ENCODE data around the gene PRRT1B. TPM values are rescaled to one million over a fixed set of nuclear protein-coding genes. Genes with fewer than 3 reads are reported as not detected.

PRRT1B gene
- total RNA-seq, 6 donors from 2014 or later = 1.8 to 10.5 (median 8.0) TPM

DNA sequence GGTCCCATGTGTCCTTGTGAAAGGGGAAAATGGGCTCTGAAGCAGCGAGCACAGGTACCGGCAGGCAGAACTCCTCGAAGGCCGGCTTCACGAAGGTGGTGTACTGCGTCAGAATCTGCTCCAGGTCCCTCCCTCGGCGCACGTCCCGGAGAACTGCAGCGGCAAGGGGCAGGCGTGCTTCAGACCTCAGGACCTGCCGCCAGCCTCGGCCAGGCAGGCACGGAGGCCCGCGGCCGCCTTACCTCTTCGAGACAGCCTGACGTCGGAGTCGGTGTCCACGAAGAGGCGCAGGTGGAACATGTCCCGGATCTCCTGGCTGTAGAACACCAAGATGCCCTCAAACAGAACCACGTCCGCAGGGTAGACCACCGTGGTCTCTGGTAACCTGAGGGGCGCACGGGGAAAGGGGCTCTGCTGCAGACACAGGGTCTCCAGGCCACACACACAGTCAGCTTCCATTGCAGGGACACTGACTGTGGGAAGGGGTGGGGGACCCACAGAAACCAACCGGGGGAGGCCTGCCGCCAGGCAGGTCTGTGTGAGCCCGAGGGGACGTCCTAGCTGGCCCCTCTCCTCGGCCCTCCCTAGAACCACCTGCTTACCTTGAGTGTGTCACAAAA is 16.3 kb upstream of the PRRT1B start:
- H3K36me3 ChIP-seq = peaks cover 21 to 58% (median 52%) of the 10 kb centered on the region in 4 donors
- H3K9me3 ChIP-seq = no peaks in the 10 kb centered on the region
- DNase-seq = peak in 1 of 2 donors; percentile 81
- TF ChIP-seq, protein P1, sequence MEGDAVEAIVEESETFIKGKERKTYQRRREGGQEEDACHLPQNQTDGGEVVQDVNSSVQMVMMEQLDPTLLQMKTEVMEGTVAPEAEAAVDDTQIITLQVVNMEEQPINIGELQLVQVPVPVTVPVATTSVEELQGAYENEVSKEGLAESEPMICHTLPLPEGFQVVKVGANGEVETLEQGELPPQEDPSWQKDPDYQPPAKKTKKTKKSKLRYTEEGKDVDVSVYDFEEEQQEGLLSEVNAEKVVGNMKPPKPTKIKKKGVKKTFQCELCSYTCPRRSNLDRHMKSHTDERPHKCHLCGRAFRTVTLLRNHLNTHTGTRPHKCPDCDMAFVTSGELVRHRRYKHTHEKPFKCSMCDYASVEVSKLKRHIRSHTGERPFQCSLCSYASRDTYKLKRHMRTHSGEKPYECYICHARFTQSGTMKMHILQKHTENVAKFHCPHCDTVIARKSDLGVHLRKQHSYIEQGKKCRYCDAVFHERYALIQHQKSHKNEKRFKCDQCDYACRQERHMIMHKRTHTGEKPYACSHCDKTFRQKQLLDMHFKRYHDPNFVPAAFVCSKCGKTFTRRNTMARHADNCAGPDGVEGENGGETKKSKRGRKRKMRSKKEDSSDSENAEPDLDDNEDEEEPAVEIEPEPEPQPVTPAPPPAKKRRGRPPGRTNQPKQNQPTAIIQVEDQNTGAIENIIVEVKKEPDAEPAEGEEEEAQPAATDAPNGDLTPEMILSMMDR (IDR thresholded peaks at IDR 0.05) = no peak
- TF ChIP-seq EP300 (IDR thresholded peaks at IDR 0.05) = no peak
- no peak for TF ChIP-seq POLR2A (IDR thresholded peaks at IDR 0.05)
- TF ChIP-seq POLR2AphosphoS5 (IDR thresholded peaks at IDR 0.05) = no peak
- H3K27me3 ChIP-seq = no peaks in the 10 kb centered on the region
- no peak overlapping the region for H3K27ac ChIP-seq
- H3K4me1 ChIP-seq = peaks cover 12 to 20% (median 15%) of the 10 kb centered on the region in 4 donors
- 95 to 97% methylated on average over 21 to 35 of the region's 35 CpGs for WGBS, 2 donors
- ATAC-seq (ENCODE audit: low FRiP score in 2 of 2) = no peak
- no peak overlapping the region for H3K4me3 ChIP-seq

DNA sequence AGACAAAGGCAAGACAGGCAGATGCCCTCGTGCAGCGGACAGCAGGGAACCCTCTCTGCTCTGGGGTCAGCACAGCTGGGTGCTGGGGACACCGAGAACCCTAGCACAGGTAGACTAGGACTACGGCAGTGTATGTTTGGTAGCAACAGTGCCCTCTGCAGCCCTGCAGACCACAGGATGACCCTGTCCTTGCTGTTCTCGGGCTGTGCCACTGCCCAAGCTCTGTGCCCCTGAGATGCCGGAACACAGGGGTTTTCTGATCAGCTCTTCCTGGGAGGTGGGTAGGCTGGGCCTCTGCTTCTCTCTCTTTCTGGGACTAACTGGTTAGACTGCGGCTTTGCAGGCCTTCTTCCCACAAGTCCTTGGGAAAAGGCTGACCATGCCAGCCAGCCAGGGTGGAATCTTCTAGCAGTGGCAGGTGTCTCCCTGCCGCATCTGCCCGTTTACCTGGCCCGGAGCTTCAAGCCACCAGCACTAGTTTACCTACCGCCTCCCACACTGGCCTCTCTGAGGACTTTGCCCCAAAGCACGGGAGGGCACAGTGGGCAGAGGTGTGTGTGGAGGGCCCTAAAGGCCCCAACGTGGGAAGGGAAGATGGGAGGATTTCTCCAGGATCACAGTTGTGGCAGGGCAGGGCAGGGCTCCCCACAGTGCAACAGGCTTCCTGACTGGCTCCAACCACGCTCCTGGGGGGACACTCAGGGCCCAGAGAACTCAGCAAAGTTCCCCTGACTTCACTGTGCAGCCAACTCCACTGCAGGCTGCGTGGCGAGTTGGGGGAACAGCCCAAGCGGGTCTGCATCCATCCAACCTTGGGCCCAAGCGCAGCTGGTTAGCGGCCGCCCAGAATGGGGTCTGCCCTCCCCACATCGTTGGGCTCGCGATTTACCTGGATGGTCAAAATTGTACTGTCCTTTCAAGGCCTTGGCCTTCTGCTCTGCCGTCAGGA is 15.5 kb upstream of the PRRT1B start:
- Histone ChIP-seq H3K27me3 (no peaks in the 10 kb centered on the region), H3K4me3 (peak overlapping the region; percentile 71 to 100 (median 94)), H3K4me1 (peaks cover 12 to 20% (median 15%) of the 10 kb centered on the region in 4 donors), H3K36me3 (peaks cover 18 to 49% (median 44%) of the 10 kb centered on the region in 4 donors), H3K9me3 (no peaks in the 10 kb centered on the region), H3K27ac (peak overlapping the region in 3 of 4 donors; percentile 83 to 87 (median 87))
- TF ChIP-seq EP300 (IDR thresholded peaks at IDR 0.05) = no peak
- TF ChIP-seq, protein P1 (IDR thresholded peaks at IDR 0.05) = no peak
- no peak for TF ChIP-seq POLR2AphosphoS5 (IDR thresholded peaks at IDR 0.05)
- no peak for TF ChIP-seq POLR2A (IDR thresholded peaks at IDR 0.05)
- ATAC-seq (ENCODE audit: low FRiP score in 2 of 2) (no peak), DNase-seq (no peak)
- 55 to 68% methylated on average over 14 to 20 of the region's 24 CpGs for WGBS, 2 donors

DNA sequence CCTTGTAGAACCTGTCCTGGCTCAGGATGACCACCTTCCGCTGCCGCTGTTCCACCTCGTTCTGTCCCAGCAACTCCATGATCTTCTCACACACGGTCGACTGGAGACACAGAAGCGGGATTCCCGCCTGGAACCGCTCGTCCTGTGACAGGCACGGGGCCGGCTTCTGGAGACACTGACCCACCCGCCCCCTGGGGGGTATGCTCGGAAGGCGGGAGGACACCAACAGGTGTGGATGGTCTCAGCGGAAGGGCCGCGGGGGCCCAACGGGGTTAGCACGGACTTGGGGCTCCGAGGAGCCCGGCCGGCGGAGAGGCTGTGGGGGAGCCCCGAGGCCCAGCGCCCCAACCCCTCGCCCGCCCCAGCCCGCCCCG is 14.8 kb upstream of the PRRT1B start:
- peak overlapping the region; percentile 71 to 100 (median 94) for H3K4me3 ChIP-seq
- peak overlapping the region; percentile 76 to 87 (median 85) for H3K27ac ChIP-seq
- DNase-seq (peak in 1 of 2 donors; percentile 45), ATAC-seq (ENCODE audit: low FRiP score in 2 of 2) (peak in 1 of 2 donors; percentile 35)
- H3K27me3 ChIP-seq = no peaks in the 10 kb centered on the region
- peaks cover 13 to 42% (median 38%) of the 10 kb centered on the region in 4 donors for H3K36me3 ChIP-seq
- TF ChIP-seq EP300 (IDR thresholded peaks at IDR 0.05) = no peak
- no peak for TF ChIP-seq POLR2AphosphoS5 (IDR thresholded peaks at IDR 0.05)
- TF ChIP-seq, protein P1 (IDR thresholded peaks at IDR 0.05) = peak in 4 of 6 experiments; percentile 19 to 37 (median 26)
- TF ChIP-seq POLR2A (IDR thresholded peaks at IDR 0.05) = no peak
- WGBS, 2 donors = 4% methylated on average over 22 of the region's 29 CpGs; no CpG with 5 or more reads in 1 of the 2 donors
- no peaks in the 10 kb centered on the region for H3K9me3 ChIP-seq
- H3K4me1 ChIP-seq = peaks cover 12 to 20% (median 15%) of the 10 kb centered on the region in 4 donors

DNA sequence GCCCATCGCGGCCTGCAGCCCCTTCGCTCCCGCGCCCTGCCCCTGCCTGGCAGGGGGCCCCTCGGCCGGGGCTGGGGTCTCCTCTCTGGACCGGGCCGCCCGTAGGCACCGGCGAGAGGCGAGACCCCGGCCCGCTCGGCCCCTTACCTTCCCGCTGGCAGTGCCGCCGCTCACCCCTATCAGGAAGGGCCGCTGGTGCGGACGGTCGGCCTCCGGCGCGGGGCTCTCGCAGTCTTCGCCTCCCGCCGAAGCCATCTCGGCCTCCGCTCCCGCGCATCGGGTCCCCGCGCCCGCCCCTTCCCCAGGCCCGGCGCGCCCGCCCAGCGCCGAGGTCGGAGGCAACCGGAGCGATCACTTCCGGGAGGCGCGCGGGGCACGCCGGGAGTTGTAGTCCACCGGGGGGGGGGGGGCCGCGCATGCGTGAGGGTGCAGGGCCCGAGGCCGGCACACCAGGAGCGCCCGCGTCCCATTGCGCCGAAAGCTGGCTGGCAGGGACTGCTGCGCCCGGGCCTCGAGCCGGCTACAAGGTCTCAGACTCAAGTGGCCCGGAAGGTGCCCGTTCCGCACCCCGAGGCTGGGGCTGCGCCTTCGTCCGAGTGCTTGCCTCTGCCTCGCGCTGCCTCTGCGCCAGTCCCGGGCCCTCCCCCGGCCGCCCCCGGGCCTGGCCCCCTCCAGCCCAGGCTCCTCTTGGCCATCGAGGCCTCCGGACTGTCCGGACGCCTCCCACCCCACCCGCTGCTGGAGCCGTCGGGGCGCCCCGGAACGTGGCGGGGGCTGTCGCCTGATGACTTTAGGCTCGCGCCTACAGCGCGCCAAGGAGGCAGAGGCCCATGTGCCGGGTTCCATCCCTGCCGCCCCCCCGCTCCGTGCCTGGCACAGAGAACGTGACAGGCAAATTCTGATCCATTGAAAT is 14.1 kb upstream of the PRRT1B start, which contains the start of gene UCK1:
UCK1 (minus strand) TSS at position 344 of the 913 bp plus-strand sequence; CDS start at position 255, 89 bp downstream.
- WGBS, 2 donors = 28 to 74% methylated on average over 9 to 29 of the region's 103 CpGs
- DNase-seq = peak; percentile 75 to 96
- peak; percentile 93 to 99 for ATAC-seq (ENCODE audit: low FRiP score in 2 of 2)

More for the DNA sequence above, 14.1 kb upstream of the PRRT1B start, which contains the start of gene UCK1:
- TF ChIP-seq EP300 (IDR thresholded peaks at IDR 0.05) (no peak), POLR2A (IDR thresholded peaks at IDR 0.05) (peak in 2 of 4 donors; percentile 64 to 87), POLR2AphosphoS5 (IDR thresholded peaks at IDR 0.05) (peak; percentile 61 to 69)
- TF ChIP-seq, protein P1 (IDR thresholded peaks at IDR 0.05) = peak in 1 of 6 experiments; percentile 28
- H3K27ac ChIP-seq = peak within 1 kb of the TSS; percentile 76 to 87 (median 85)
- H3K9me3 ChIP-seq = no peaks in the 10 kb centered on the region
- no peaks in the 10 kb centered on the region for H3K27me3 ChIP-seq
- peaks cover 8 to 36% (median 31%) of the 10 kb centered on the region in 4 donors for H3K36me3 ChIP-seq
- peak within 1 kb of the TSS; percentile 71 to 100 (median 94) for H3K4me3 ChIP-seq
- H3K4me1 ChIP-seq = peaks cover 12 to 20% (median 15%) of the 10 kb centered on the region in 4 donors
